ENCODE measurements around the gene FARS2. TPM values are rescaled to one million over a fixed set of nuclear protein-coding genes. Genes with fewer than 3 reads are reported as not detected.

The FARS2 gene
- total and polyA plus RNA-seq, 9 of the 15 experiments (the other 6 are each of a cell fraction or from before 2014, with no cell fraction given): 16.5 to 62.2 (median 27.0) TPM

GRCh38 chr6:5813625-5814027, 552.3 kb downstream of the FARS2 start (continued):
- TF ChIP-seq GTF3C2 (IDR thresholded peaks at IDR 0.05; ENCODE audit: borderline replicate concordance, extremely low read depth, insufficient read length): no peak

- Histone ChIP-seq H3K27ac (ENCODE audit: extremely low read depth, low read depth, low read length) (no peak overlapping the region), H3K4me2 (ENCODE audit: insufficient read depth, low read length) (no peak overlapping the region), H3K79me2 (ENCODE audit: control insufficient read depth, insufficient read depth, low read length) (no peaks in the 10 kb centered on the region), H3K4me1 (replicated peaks in 1 of 2; ENCODE audit: control insufficient read depth in 2 of 2, insufficient read depth in 2 of 2, low read length in 2 of 2) (no peaks in the 10 kb centered on the region), H3K9ac (ENCODE audit: insufficient read depth in 1 of 2, low read depth in 2 of 2, low read length in 2 of 2) (no peak overlapping the region), H3K36me3 (ENCODE audit: control insufficient read depth, insufficient read depth, low read length) (no peaks in the 10 kb centered on the region), H3K4me3 (no peak overlapping the region), H3K9me3 (replicated peaks; ENCODE audit: control insufficient read depth, insufficient read depth, low read depth, low read length) (no peaks in the 10 kb centered on the region), H3K27me3 (ENCODE audit: control insufficient read depth in 2 of 2, insufficient read depth in 2 of 2, low read length in 2 of 2) (peaks cover 2 to 15% of the 10 kb centered on the region in 2 experiments; a peak in 4 of 5 replicates), H4K20me1 (replicated peaks; ENCODE audit: control insufficient read depth, insufficient read depth, low read length) (peaks cover 4% of the 10 kb centered on the region; the same call in 1 of the 2 replicates), H2AFZ (ENCODE audit: low read depth, low read length) (no peak overlapping the region), H3K9me1 (ENCODE audit: control insufficient read depth, insufficient read depth, low read length) (no peaks in the 10 kb centered on the region)
- FAIRE-seq (no peak), DNase-seq (ENCODE audit: extremely low read depth in 1 of 4, low spot score in 3 of 4) (no peak), ATAC-seq (no peak)
- WGBS (ENCODE audit: insufficient coverage, low coverage, missing lambda C conversion rate): 0% methylated on average over 5 of the region's 5 CpGs
- BruUV-seq (replicated peaks): no TSS peak
- POLR2A ChIA-PET: interaction anchor here (0.6 to 0.9 kb wide), 2 partner anchors 11 to 432 kb away, joined by 3 to 5 read pairs; no protein-coding TSS in a partner anchor
- CTCF ChIA-PET (ENCODE audit: low intra/inter-chr PET ratio): no interaction called here
- intact Hi-C loops (cut with micrococcal nuclease): no loop called here
- in situ Hi-C loops (cut with MboI): no loop called here
- no peak for TF ChIP-seq FOXM1 (IDR thresholded peaks at IDR 0.05; ENCODE audit: low read depth)
- no peak for TF ChIP-seq FOXM1 (CRISPR knock-in tag; IDR thresholded peaks at IDR 0.05; ENCODE audit: low read depth)
- no peak for TF ChIP-seq TRIM24 (IDR thresholded peaks at IDR 0.05)
- no peak for TF ChIP-seq ZBTB34 (CRISPR knock-in tag; IDR thresholded peaks at IDR 0.05)
- TF ChIP-seq NFIX (CRISPR knock-in tag; IDR thresholded peaks at IDR 0.05; ENCODE audit: low read depth): no peak
- TF ChIP-seq GTF2A2 (tag; IDR thresholded peaks at IDR 0.05): no peak
- no peak for TF ChIP-seq ATF2 (CRISPR knock-in tag; IDR thresholded peaks at IDR 0.05)
- TF ChIP-seq SNAPC5 (CRISPR knock-in tag; IDR thresholded peaks at IDR 0.05): no peak
- no peak for TF ChIP-seq DIDO1 (tag; IDR thresholded peaks at IDR 0.05; ENCODE audit: low read depth)
- TF ChIP-seq PHB2 (IDR thresholded peaks at IDR 0.05; ENCODE audit: low read depth): no peak
- TF ChIP-seq PKNOX1 (IDR thresholded peaks at IDR 0.05): no peak
These were observed 552.8 kb downstream of the FARS2 start for GRCh38 chr6:5814116-5814515.
